RKO (cell line): ENCODE measurements around the gene SLC26A11.
A peak's percentile ranks its signal among the peaks of the same experiment; 100 is the strongest.
"Not testable (repeated sequence)": the region's sequence is repeated elsewhere in the genome, so short reads cannot be mapped to it uniquely, and the experiment has no call there.

Experiments
- DNase-seq: peaks from one replicate; pipeline ENCODE4 v3.0.0-alpha.2; 2016; ENCODE audit warnings: low spot score

Gene SLC26A11

DNA sequence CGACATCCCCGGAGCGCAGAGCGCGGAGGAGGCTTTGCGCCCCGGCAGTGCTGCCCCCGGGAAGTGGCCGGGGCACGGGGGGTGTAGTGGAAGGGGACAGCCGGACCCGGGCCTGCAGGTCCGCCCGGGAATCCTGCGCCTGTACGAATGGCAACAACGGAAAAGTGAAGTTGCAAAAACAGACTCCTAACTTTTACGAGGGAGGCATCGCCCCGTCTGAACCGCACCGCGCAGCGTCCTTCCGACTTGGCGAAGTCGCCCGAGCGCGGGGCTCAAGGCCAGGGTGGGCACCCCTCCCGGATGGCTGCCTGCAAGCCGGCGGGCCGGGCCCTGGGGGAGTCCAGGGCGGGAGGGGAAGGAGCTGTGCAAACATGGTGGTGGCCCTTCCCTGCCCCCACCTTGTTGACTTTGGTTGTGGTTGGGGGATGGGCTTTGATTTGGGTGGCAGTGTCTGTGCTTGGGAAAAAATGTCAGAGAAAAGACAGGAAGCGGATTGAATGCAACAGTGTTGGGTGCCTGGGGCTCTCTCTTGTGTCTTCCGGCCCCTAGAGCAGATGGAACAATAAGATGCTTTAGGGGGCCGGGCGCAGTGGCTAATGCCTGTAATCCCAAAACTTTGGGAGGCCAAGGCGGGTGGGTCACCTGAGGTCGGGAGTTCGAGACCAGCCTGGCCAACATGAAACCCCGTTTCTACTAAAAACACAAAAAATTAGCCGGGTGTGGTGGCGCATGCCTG is 41.1 kb downstream of the SLC26A11 start:
- DNase-seq = peak; percentile 55

- DNase-seq = no peak
Measured at GRCh38 chr17:80261895-80262279, 41.7 kb downstream of the SLC26A11 start.

DNA sequence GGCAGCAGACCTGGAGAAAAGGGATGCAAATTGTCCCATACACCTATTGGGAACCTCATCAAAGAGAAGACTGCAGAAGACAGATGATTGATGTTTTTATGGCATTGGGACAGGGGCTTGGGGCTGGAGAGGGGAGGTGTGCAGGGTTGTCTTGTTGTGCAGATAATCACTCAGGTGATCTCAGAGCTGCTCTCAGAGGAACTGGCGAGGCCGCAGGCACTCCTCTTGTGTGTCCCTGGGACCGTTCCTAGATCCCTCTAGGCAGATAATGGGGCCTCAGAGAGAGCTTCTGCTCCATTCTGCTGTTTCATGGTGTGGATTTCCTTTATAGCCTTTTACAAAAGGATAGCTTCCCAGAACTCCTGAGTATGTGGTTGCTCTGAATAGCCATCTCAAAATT is 42.1 kb downstream of the SLC26A11 start:
- DNase-seq = no peak

DNA sequence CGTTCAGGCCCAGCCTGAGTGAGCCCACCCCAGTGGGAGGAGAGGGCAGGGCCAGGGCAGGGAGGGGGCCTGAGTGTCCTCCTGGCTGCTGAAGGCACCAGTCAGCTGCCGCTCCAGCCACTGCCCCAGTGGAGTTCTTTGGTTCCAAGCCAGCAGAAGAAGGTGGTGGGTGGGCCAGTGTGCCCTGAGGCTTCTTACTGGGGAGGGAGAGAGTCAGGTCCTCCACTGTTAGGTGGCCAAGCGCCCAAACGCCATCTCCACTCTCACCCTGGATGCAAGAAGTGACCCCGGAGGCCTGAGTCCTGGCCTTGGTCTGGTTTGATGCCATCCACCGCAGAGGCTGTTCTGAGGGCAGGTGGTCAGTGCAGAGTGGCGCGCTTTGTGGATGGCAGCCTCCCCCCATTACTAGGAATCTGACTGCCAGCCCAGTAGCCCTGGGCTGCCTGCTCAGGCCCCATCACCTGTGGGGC is 42.6 kb downstream of the SLC26A11 start:
- no peak for DNase-seq

- no peak for DNase-seq
Measured at GRCh38 chr17:80263253-80264204, 43.3 kb downstream of the SLC26A11 start.

DNA sequence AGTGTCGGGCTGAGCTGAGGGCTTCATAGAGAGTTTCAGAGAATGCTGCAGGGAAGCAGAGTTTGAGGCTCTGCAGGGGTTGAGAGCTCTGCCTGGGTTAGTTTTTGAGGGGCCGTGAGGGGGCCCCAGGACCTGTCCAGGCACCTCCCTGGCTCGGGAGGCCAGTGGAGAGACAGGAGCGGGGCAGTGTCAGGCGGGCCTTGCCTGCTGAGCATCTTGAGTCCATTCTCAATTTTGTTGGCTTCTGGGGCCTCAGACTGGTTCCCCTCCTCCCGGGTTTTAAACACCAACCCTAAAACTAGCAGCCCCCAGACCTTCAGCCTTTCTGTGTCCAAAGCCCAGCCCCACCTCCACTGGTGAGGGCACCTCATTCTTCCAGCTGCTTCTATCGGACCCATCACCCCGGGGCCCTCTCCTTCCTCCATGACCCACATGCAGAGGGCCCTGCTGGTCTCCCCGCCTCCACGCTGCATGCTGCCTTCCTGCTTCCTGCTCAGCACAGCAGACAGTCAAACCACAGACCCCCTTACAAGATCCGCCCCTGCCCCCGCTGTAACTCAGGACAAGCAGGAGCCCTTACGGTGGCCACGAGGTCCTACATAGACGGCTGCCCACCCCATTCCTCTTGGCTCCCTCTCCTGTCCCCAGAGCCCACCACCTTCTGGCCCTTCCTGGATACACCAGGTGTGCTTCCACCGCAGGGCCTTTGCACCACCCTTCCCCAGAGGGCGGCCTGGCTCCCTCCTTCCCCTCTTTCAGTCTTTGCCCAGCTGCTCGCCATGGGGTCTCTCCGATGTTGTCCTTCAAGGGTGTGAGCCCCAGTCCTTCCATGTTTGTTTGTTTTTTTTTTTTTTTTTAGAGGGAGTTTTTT is 44.2 kb downstream of the SLC26A11 start:
- no peak for DNase-seq

GRCh38 chr17:80265205-80266068 is 45.2 kb downstream of the SLC26A11 start:
- DNase-seq = no peak

DNA sequence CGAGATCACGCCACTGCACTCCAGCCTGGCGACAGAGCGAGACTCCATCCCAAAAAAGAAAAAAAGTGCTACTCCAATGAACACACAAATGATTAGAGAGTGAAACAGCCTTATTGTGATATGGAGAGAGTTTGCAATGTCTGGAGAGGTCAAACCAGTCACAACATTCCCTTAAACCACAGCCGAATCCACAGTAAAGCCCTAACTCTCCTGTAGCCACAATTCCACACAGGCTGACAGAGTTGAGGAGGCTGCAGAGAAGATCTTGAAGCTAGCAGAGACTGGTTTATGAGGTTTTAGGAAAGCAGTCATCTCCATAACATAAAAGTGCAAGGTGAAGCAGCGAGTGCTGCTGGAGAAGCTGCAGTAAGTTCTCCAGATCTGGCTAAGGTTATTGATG is 47.2 kb downstream of the SLC26A11 start:
- no peak for DNase-seq

- DNase-seq = no peak
Measured at GRCh38 chr17:80268427-80268826, 48.2 kb downstream of the SLC26A11 start.

- no peak for DNase-seq
Measured at GRCh38 chr17:80269405-80269807, 49.2 kb downstream of the SLC26A11 start.

DNA sequence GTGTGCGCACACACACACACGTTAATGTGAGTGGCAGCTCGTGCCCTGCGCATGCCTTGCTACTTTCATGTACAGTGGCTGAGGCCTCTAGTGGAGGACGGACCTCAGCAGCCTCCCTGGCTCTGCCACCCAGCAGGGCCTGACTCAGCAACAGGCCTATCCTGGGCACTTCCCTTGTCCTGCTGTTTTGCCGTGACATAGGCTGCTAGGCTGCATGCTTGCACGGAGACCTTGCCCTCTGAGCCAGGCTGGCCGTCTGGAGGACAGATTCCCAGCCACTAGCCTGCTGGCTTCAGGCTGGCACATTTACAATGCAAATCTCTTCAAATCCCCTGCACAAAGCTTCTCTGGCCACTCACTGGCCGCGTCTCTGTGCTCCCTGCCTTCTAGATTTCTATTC is 49.9 kb downstream of the SLC26A11 start:
- DNase-seq = no peak

DNA sequence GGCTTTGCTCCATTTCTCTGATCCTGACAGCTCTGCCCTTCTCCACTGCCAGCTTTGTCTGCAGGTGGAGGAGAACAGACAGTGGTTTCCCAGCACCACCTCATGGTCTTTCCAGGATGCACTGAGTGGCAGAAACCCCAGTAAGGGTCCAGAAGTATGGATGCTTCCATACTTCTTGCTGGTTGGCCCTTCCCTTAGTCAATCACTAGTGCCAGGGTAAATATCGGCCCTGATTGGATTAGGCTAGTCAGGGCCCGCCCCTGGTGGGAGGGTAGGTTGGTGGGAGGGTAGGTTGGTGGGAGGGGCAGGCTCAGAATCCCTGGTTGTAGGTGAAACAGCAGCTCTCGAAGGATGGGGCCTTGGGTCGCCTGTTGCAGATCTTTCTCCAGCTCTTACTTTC is 50.6 kb downstream of the SLC26A11 start:
- no peak for DNase-seq

GRCh38 chr17:80272366-80272765 is 52.1 kb downstream of the SLC26A11 start:
- no peak for DNase-seq

DNA sequence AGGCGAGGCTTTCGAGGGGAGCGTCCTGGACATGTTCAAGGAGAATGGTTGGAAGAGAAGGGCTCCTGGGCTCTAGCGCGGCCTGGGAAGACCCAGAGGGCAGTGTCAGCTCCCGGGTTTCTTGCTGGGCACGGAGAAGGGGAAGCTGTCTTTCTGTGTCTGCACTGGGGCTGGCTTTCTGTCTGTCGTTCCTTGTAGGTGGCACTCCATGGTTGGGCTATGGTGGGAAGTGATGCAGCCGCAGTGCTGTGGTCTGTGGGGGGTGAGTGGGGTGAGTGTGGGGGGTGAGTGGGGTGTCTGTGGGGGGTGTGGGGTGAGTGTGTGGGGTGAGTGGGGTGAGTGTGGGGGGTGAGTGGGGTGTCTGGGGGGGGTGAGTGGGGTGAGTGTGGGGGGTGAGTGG is 54.1 kb downstream of the SLC26A11 start:
- no peak for DNase-seq

DNA sequence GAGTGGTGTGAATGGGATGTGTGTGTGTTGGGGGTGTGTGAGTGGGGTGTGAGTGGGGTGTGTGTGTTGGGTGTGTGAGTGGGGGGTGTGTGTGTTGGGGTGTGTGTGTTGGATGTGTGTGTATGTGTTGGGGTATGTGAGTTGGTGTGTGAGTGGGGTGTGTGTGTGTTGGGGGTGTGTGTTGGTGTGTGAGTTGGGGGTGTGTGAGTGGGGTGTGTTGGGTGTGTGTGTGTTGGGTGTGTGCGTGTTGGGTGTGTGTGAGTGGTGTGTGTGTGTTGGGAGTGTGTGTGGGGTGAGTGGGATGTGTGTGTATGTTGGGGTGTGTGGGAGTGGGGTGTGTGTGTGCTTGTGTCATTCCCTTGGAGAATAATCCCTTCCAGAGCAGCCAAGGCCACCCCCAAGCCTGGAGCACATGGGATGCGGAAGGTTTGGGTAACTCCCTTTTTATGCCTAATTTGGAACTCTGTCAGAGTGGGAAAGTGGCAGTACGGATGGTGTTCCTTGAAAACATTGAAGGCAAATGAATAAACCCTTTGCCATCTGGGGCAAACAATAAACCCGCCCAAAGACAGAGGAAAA is 54.7 kb downstream of the SLC26A11 start:
- DNase-seq = no peak

DNA sequence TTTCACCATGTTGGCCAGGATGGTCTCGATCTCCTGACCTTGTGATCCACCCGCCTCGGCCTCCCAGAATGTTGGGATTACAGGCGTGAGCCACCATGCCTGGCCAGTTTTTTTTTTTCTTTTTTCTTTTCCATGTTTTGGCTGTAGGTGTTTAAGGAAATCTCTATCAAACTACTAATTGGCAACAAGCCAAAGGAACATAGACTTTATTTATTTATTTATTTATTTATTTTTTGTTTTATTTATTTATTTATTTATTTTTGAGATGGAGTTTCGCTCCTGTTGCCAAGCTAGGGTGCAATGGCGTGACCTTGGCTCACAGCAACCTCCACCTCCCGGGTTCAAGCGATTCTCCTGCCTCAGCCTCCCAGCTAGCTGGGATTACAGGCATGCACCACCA is 55.6 kb downstream of the SLC26A11 start:
- not testable (repeated sequence) for DNase-seq

- no peak for DNase-seq
Measured at GRCh38 chr17:80277751-80278671, 57.8 kb downstream of the SLC26A11 start.

- no peak for DNase-seq
Measured at GRCh38 chr17:80279895-80280294, 59.7 kb downstream of the SLC26A11 start.

DNA sequence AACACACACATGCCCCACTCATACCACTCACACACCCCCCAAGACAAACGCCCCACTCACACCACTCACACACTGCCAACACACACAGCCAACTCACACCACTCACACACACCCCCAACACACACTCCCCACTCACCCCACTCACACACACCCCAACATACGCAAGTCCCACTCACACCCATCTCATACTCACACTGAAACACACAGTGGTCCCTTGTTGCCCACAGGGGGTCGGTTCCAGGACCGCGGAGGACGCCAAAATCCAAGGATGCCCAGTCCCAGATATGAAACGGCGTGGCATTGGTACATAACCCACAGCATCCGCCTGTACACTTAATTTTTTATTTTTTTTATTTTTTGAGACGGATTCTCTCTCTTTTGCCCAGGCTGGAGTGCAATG is 61.3 kb downstream of the SLC26A11 start:
- DNase-seq = no peak
